ENCODE measurements around the gene RAB31.

Gene RAB31

GRCh38 chr18:9838144-9838877 lies 130.2 kb downstream of the RAB31 start:
- FAIRE-seq: no peak
- TF ChIP-seq CTCF (IDR thresholded peaks at IDR 0.05; ENCODE audit: insufficient read depth, missing control alignments): no peak
- DNase-seq (ENCODE audit: insufficient read length, low spot score): no peak

GRCh38 chr18:9839211-9839610 lies 131.1 kb downstream of the RAB31 start:
- FAIRE-seq (no peak), DNase-seq (ENCODE audit: insufficient read length, low spot score) (no peak)
- no peak for TF ChIP-seq CTCF (IDR thresholded peaks at IDR 0.05; ENCODE audit: insufficient read depth, missing control alignments)

- DNase-seq (ENCODE audit: insufficient read length, low spot score) (no peak), FAIRE-seq (no peak)
- no peak for TF ChIP-seq CTCF (IDR thresholded peaks at IDR 0.05; ENCODE audit: insufficient read depth, missing control alignments)
Observed at GRCh38 chr18:9839853-9840252, 131.8 kb downstream of the RAB31 start.

DNA sequence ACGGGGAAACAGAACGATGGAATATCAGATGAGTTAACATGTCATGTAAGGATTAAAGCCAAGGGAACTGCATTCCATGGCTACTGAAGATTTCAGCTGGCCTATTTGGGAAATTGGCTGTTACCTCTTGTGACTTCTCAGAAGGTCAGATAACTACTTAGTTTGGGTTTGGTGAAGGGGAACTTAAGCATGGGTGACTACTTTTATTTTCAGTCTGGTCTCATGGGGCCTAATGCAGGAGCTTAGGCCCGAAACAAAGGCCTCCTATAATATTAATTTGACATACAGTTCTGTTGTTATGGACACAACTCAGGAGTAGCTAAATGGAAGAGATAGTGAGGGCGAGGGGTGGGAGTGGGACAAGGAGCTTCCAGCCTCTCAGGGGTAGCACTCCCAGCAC lies 133.7 kb downstream of the RAB31 start:
- no peak for DNase-seq (ENCODE audit: insufficient read length, low spot score)
- FAIRE-seq: no peak
- TF ChIP-seq CTCF (IDR thresholded peaks at IDR 0.05; ENCODE audit: insufficient read depth, missing control alignments): no peak

- DNase-seq (ENCODE audit: insufficient read length, low spot score): no peak
- FAIRE-seq: no peak
- TF ChIP-seq CTCF (IDR thresholded peaks at IDR 0.05; ENCODE audit: insufficient read depth, missing control alignments): no peak
Observed at GRCh38 chr18:9842448-9842847, 134.3 kb downstream of the RAB31 start.

DNA sequence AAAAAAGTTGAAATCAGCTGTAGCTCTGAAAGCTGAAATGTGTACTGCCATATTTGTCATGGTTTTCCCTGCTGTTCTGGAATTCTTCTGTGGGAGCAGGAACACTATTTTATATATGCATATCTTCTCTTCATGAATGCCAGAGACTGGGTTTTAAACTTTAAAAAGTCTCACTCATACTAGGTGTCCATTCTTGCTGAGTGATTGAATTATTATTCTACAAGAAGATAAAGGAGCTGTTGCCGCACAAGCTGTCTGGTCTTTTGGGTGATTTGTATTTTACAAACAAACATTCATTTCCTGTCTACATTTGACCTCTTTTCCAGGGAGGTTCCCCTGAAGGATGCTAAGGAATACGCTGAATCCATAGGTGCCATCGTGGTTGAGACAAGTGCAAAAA lies 137.2 kb downstream of the RAB31 start:
- no peak for TF ChIP-seq CTCF (IDR thresholded peaks at IDR 0.05; ENCODE audit: insufficient read depth, missing control alignments)
- DNase-seq (ENCODE audit: insufficient read length, low spot score) (no peak), FAIRE-seq (no peak)

GRCh38 chr18:9846162-9846925 lies 138.2 kb downstream of the RAB31 start:
- TF ChIP-seq CTCF (IDR thresholded peaks at IDR 0.05; ENCODE audit: insufficient read depth, missing control alignments): no peak
- FAIRE-seq: no peak
- no peak for DNase-seq (ENCODE audit: insufficient read length, low spot score)
